Nephron (organoid): Measurements from ENCODE around the gene ANGPTL8.

Experiments used
- H3K27ac Mint-ChIP-seq, 3 experiments: 2 replicates each; pipeline ENCODE4 v1.8.0; 2020; ENCODE audit warnings: mixed read lengths in 3 of 3, mild to moderate bottlenecking in 2 of 3, moderate library complexity in 1 of 3
- H3K27me3 Mint-ChIP-seq: 2 replicates; pipeline ENCODE4 v1.8.0; 2021; ENCODE audit warnings: low read depth, mild to moderate bottlenecking, moderate library complexity, mixed read lengths
- H3K36me3 Mint-ChIP-seq: 2 replicates; pipeline ENCODE4 v1.8.0; 2020; ENCODE audit warnings: low read depth, mixed read lengths
- H3K4me1 Mint-ChIP-seq: 2 replicates; pipeline ENCODE4 v1.8.0; 2020; ENCODE audit warnings: mixed read lengths
- H3K4me3 Mint-ChIP-seq, 3 experiments: 2 replicates each; pipeline ENCODE4 v1.8.0; 2020; ENCODE audit warnings: mild to moderate bottlenecking in 3 of 3, mixed read lengths in 3 of 3, moderate library complexity in 2 of 3
- H3K9me3 Mint-ChIP-seq: 2 replicates; pipeline ENCODE4 v1.8.0; 2020; ENCODE audit warnings: mixed read lengths
- CTCF ChIP-seq, 3 experiments: fragments of 200-600 bp; sonication (generic); IDR thresholded peaks; one replicate each; pipeline ENCODE4 v1.5.0; 2021; ENCODE audit warnings: antibody characterized with exemption in 3 of 3; ENCODE audit not compliant: unreplicated experiment in 3 of 3

ANGPTL8 gene

GRCh38 chr19:11254666-11255065 is 15.2 kb downstream of the ANGPTL8 start:
- H3K27ac Mint-ChIP-seq, result peak overlapping the region in 2 of 3 experiments; percentile 33 to 54
- H3K27me3 Mint-ChIP-seq, result no peaks in the 10 kb centered on the region
- H3K4me1 Mint-ChIP-seq, result peaks cover 5% of the 10 kb centered on the region
- TF ChIP-seq CTCF (IDR thresholded peaks at IDR 0.05; ENCODE audit: unreplicated experiment in 3 of 3), result no peak
- H3K36me3 Mint-ChIP-seq, result peaks cover 5% of the 10 kb centered on the region
- H3K4me3 Mint-ChIP-seq, result no peak overlapping the region
- H3K9me3 Mint-ChIP-seq, result no peaks in the 10 kb centered on the region

GRCh38 chr19:11256189-11256588 is 16.8 kb downstream of the ANGPTL8 start:
- Mint-ChIP-seq H3K27me3 (peaks cover 3% of the 10 kb centered on the region), H3K4me1 (peaks cover 5% of the 10 kb centered on the region), H3K36me3 (no peaks in the 10 kb centered on the region), H3K27ac (peak overlapping the region; percentile 95 to 99 (median 96)), H3K9me3 (no peaks in the 10 kb centered on the region), H3K4me3 (peak overlapping the region in 2 of 3 experiments; percentile 42 to 55)
- TF ChIP-seq CTCF (IDR thresholded peaks at IDR 0.05; ENCODE audit: unreplicated experiment in 3 of 3), result no peak

- Mint-ChIP-seq H3K36me3 (no peaks in the 10 kb centered on the region), H3K4me3 (peak overlapping the region in 2 of 3 experiments; percentile 24 to 41), H3K27me3 (peaks cover 3% of the 10 kb centered on the region), H3K27ac (peak overlapping the region; percentile 19 to 63 (median 35)), H3K9me3 (no peaks in the 10 kb centered on the region), H3K4me1 (peaks cover 5% of the 10 kb centered on the region)
- no peak for TF ChIP-seq CTCF (IDR thresholded peaks at IDR 0.05; ENCODE audit: unreplicated experiment in 3 of 3)
Observed at GRCh38 chr19:11257846-11258380, 18.5 kb downstream of the ANGPTL8 start.

GRCh38 chr19:11260996-11261395 is 21.6 kb downstream of the ANGPTL8 start:
- Mint-ChIP-seq H3K4me3 (peak overlapping the region; percentile 81 to 92 (median 89)), H3K36me3 (no peaks in the 10 kb centered on the region), H3K27ac (peak overlapping the region; percentile 88 to 92 (median 91)), H3K9me3 (no peaks in the 10 kb centered on the region), H3K27me3 (peaks cover 10% of the 10 kb centered on the region), H3K4me1 (peaks cover 3% of the 10 kb centered on the region)
- no peak for TF ChIP-seq CTCF (IDR thresholded peaks at IDR 0.05; ENCODE audit: unreplicated experiment in 3 of 3)

GRCh38 chr19:11261431-11261970 is 22.1 kb downstream of the ANGPTL8 start:
- H3K36me3 Mint-ChIP-seq, result no peaks in the 10 kb centered on the region
- peaks cover 10% of the 10 kb centered on the region for H3K27me3 Mint-ChIP-seq
- no peaks in the 10 kb centered on the region for H3K9me3 Mint-ChIP-seq
- H3K4me3 Mint-ChIP-seq, result peak overlapping the region; percentile 81 to 92 (median 89)
- no peak for TF ChIP-seq CTCF (IDR thresholded peaks at IDR 0.05; ENCODE audit: unreplicated experiment in 3 of 3)
- H3K4me1 Mint-ChIP-seq, result no peaks in the 10 kb centered on the region
- peak overlapping the region; percentile 88 to 92 (median 91) for H3K27ac Mint-ChIP-seq
